ENCODE measurements around the gene ESR1.
"Not testable (repeated sequence)": the region's sequence is repeated elsewhere in the genome, so short reads cannot be mapped to it uniquely, and the experiment has no call there.

The ESR1 gene

GRCh38 chr6:151813858-151814257 lies 6.4 kb downstream of the ESR1 start:
- DNase-seq (ENCODE audit: low read depth in 2 of 2) = no peak

DNA sequence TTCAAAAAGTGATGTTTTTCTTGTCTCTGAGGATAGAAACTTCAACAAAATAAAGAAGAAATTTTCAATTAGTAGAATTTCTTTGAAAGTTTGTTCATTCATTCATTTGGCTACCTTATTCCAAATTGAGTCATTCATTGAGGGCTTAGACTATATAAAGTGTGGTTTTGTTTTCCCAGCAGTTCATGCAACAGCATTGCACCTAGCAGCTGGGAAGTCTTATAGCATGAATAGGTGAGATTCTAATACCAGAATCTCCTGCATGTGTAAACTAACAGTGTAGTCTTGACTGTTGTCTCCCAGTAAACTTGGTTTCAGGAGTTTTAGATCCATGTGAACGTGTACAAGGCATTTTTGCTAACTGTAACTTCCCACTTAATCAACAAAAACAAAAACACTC lies 7.1 kb downstream of the ESR1 start:
- DNase-seq (ENCODE audit: low read depth in 2 of 2) = no peak

GRCh38 chr6:151822252-151823111 lies 15.0 kb downstream of the ESR1 start:
- no peak for DNase-seq (ENCODE audit: low read depth in 2 of 2)

- DNase-seq (ENCODE audit: low read depth in 2 of 2) = no peak
Measured at GRCh38 chr6:151826517-151827142, 19.1 kb downstream of the ESR1 start.

- DNase-seq (ENCODE audit: low read depth in 2 of 2) = no peak
Measured at GRCh38 chr6:151832710-151833109, 25.2 kb downstream of the ESR1 start.

- no peak for DNase-seq (ENCODE audit: low read depth in 2 of 2)
Measured at GRCh38 chr6:151835396-151835795, 27.9 kb downstream of the ESR1 start.

DNA sequence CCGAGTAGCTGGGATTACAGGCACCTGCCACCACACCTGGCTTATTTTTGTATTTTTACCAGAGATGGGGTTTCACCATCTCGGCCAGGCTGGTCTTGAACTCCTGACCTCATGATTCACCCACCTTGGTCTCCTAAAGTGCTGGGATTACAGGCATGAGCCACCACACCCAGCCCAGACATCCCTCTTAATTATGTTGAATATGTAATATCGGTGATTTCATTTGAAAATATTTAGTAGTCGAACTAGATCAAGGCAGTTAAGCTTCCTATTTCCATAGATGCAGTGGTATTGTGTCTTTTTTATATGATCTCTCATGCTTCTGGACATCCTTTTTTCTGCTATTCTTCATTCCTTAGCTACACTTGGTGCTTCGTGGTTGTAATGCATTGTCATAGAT lies 29.7 kb downstream of the ESR1 start:
- no peak for DNase-seq (ENCODE audit: low read depth in 2 of 2)

GRCh38 chr6:151842816-151843215 lies 35.3 kb downstream of the ESR1 start:
- no peak for DNase-seq (ENCODE audit: low read depth in 2 of 2)

- no peak for DNase-seq (ENCODE audit: low read depth in 2 of 2)
Measured at GRCh38 chr6:151847064-151847463, 39.6 kb downstream of the ESR1 start.

- no peak for DNase-seq (ENCODE audit: low read depth in 2 of 2)
Measured at GRCh38 chr6:151850479-151851003, 43.1 kb downstream of the ESR1 start.

DNA sequence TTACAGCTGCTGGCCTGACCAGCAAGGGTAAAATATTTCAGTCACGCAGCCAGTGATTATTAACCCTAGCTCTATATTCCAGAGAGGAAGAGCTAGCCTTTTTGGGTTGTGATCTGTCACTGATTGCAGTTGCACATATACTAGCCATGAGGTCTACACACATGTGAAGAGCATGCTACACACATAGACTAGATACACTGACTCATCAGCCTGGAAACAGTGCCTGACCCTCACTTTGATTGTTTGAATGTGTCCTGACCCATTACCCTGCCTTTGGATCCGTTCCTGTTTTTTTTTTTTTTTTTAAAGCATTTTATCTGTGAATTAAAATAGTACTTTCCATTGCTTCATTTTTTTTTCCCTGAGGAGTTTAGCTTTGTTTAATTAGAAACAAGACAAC lies 50.8 kb downstream of the ESR1 start:
- no peak for DNase-seq (ENCODE audit: low read depth in 2 of 2)

GRCh38 chr6:151862461-151862860 lies 55.0 kb downstream of the ESR1 start:
- no peak for DNase-seq (ENCODE audit: low read depth in 2 of 2)

- not testable (repeated sequence) for DNase-seq (ENCODE audit: low read depth in 2 of 2)
Measured at GRCh38 chr6:151867361-151867869, 59.9 kb downstream of the ESR1 start.

DNA sequence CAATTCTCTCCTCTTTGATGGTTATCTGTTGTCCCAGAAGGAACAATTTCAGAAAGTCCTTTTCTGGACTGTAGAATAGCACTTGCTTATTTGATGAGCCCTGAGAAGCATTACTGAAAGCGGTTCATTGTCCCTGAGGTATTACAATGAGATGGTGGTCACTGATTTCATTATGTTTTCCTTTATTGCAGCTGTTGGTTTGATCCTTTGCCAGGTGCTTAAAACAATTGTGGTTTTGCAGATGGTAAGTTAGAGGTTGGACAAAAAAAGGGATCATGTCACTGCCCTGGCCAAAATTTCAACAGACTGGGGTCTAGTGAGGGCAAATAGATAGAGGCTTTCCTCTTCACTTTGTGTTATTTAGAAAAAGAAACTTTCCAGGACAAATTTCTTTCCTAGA lies 61.9 kb downstream of the ESR1 start:
- no peak for DNase-seq (ENCODE audit: low read depth in 2 of 2)

DNA sequence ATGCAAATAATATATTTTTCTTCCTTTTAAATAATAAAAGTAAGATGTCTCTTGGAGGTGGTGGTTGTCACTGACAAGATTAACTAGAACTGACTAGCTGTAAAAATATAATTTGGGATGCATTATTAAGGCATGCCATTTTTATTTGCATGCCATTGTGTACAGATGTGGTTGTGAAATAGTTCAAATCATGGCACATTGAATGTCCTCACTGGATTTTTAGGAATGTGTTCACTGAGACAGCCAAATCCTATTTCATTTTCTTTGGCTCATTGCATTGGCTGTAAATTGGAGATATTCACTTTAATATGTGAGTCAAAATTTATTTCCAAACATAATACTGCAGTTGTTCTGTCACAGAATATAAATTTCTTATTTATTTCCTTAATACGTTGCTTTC lies 62.3 kb downstream of the ESR1 start:
- DNase-seq (ENCODE audit: low read depth in 2 of 2) = no peak

DNA sequence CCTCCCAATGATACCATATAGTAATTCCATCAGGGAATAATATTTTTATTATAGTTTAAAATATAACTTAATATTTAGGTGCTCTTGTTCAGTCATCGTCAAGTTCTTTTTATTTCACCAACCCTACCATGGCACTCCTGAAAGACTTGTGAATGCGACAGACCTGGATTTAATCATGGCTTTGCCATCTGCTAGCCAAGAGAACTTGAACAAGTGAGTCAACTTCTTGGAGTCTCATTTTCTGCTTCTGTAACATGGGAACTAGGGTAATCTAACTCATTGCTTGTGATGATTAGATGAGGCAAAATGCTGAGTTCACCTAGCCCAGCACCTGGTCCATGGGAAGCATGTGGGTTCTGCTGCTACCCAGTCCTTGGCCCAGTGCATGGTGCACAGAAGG lies 62.9 kb downstream of the ESR1 start:
- no peak for DNase-seq (ENCODE audit: low read depth in 2 of 2)

GRCh38 chr6:151875524-151875923 lies 68.0 kb downstream of the ESR1 start:
- no peak for DNase-seq (ENCODE audit: low read depth in 2 of 2)

DNA sequence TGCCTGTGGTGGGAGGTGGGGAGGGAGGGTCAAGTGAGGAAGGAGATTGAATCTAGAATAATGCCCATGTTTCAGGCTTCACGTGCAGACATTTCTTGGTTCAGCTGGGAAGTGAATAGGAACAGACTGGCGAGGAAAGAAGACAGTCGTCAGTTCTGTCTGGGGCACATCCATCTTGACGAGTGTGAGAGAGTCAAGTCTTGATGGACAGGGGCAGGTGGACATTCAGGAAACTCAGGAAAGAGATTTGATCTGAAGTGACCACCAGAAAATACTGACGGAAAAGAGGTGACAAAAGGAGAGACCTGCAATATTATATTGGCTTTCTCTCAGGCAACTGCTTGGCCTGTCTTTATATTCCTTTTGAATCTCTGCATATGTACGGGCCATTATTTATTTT lies 68.6 kb downstream of the ESR1 start:
- no peak for DNase-seq (ENCODE audit: low read depth in 2 of 2)

DNA sequence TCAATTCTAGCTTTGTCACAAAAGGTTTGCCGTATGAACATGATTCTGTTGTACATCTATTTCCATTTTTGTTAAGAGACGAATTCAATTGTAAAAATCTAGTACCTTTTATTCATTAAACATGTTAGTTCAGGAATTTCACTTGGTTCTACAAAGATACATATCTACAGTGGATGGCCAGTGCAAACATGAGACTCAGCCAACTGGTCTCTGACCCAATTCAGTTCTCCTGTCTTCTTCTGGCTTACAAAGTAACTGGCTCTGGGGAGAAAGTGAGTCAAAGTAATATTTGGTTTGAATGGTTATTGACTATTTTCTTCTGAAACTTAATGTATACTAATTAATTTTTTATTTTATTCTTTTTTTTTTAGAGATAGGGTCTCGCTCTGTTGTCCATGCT lies 70.0 kb downstream of the ESR1 start:
- DNase-seq (ENCODE audit: low read depth in 2 of 2) = no peak

GRCh38 chr6:151881231-151881630 lies 73.7 kb downstream of the ESR1 start:
- DNase-seq (ENCODE audit: low read depth in 2 of 2) = no peak

DNA sequence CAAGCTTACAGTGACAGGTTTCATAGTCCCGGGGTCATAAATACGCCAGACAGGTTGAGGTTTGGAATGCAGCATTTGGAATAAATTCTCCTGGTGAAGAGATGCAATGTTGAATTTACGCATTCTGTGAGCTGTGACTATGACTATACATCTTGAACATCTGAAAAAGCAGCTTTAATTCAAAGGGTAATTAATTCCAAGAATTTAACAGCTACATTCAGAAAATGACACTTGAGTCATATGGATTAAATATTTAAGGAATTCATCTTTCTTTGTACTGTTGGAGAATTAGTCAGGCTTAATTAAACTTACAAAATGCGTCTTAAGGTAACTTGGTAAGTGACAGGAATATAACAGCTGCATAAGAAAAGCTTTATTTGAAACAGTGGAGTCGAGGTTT lies 74.7 kb downstream of the ESR1 start:
- DNase-seq (ENCODE audit: low read depth in 2 of 2) = no peak

DNA sequence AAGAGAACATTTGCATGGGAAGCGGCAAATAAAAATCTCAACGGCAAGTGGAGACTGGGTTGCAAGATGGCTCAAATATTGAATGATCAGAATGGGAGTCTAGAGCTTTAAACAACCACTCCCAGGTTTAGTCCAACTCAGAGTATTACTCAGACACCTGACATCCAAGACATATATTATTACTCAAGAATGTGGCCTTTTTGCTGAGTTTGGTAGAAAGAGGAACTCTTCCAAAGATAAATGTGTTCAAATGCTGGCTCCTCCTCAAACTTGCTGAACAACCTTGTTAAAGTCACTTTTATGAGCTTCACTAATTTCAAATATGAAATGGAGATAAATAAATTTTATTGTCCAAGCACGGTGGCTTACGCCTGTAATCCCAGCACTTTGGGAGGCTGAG lies 77.8 kb downstream of the ESR1 start:
- no peak for DNase-seq (ENCODE audit: low read depth in 2 of 2)

- no peak for DNase-seq (ENCODE audit: low read depth in 2 of 2)
Measured at GRCh38 chr6:151891524-151891923, 84.0 kb downstream of the ESR1 start.

Measured in stimulated activated CD8-positive, alpha-beta memory T cell treated with anti-CD3 and anti-CD28 coated beads, Interleukin-2, amount 100 ng/mL, for 48 hours (primary cell).